ENCODE data around the gene PROSER3.
"Not testable (repeated sequence)": the region's sequence is repeated elsewhere in the genome, so short reads cannot be mapped to it uniquely, and the experiment has no call there.

Gene PROSER3

DNA sequence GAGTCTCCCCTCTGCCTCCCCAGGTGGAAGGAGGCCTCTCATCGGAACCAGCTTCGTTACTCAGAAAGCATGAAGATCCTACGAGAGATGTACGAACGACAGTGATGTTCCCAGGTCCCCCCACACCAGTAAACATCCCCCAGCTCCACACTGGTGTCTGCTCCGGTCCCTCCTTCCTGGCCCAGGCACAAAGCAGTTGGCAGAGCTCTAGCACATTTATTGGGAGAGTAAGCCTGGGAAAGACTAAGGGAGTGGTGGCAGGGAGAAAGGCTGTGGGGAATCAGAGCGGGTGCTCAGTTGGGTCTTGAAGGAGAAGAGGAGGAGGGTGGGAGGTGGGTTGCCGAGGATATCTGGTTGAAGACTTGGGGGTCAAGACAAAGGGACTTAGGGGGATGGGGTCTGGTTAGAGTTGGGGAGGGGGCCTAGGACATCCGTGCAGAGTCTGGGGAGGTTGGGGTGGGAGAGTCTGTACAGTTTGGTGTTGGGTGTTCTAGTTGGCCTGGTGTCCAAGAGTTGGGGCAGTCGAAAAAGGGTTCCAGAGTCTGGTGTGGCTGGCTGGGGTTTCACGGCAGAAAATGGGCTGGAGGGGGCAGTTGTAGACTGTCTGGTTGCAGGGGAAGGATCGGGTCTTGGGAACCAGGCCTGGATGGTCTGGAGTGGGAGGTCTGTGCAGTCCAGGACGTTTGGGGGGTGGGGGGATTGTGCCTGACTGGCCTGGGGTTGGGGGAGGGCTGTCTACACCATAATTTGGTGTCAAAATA is 3.4 kb upstream of the PROSER3 start:
- DNase-seq (ENCODE audit: low read depth) = no peak

DNA sequence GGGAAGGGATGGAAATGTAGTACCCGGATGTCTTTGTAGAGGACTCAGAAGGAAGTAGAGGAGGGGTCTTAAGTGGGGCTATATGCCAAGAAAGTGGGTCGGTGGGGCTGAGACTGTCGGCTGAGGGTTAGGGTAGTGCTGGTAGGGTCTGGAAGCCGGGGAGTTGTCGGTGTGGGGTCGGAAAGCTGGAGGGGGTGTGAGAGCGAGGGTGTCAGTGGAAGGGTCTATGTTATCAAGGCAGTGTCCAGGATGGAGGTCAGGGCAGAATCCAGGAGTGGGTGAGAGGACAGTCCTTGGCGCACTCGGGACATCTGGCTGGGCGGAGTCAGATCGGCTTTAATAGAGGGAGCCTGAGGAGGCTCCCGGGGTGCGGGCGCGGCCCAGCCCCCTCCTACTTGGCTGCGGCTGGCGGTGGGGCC is 2.8 kb upstream of the PROSER3 start:
- no peak for DNase-seq (ENCODE audit: low read depth)

DNA sequence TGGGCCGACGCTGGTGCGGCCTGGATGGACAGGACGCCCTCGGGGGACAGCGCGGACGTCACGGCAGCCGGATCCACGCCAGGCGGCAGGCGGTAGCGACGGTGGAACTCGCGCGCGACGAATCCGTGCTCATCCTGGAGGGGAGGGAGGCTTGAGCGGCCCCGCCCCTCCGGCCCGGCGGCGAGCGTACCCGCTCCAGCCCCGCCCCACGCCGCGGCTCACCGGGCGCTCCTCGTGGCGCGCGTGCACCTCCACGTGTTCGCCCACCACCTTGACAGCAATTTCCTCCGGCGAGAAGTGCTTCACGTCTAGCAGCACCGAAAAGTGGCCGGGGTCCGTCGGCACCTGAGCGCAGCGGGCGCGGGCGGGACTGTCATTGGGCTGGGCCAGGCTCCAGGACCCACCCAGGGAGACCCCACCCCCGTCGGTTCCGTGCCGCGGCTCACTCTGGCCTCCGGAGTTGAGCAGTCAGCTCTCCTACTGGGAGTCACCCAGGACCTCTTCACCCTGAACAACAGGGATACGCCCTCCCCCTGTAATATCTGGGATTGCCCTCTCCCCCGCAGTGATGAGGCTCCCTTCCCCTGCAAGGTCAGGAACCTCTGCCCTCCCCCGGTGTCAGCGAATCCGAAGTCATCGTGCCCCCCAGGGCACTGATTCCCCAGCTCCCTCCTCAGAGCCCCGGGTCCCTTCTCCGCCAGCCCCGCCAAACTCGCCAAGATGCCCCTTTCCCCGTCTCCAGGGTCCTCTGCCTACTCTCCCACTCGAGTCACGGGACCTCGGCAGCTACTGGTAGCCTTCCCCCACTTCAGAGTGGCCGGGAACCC is 2.2 kb upstream of the PROSER3 start:
- peak; percentile 93 for DNase-seq (ENCODE audit: low read depth)

DNA sequence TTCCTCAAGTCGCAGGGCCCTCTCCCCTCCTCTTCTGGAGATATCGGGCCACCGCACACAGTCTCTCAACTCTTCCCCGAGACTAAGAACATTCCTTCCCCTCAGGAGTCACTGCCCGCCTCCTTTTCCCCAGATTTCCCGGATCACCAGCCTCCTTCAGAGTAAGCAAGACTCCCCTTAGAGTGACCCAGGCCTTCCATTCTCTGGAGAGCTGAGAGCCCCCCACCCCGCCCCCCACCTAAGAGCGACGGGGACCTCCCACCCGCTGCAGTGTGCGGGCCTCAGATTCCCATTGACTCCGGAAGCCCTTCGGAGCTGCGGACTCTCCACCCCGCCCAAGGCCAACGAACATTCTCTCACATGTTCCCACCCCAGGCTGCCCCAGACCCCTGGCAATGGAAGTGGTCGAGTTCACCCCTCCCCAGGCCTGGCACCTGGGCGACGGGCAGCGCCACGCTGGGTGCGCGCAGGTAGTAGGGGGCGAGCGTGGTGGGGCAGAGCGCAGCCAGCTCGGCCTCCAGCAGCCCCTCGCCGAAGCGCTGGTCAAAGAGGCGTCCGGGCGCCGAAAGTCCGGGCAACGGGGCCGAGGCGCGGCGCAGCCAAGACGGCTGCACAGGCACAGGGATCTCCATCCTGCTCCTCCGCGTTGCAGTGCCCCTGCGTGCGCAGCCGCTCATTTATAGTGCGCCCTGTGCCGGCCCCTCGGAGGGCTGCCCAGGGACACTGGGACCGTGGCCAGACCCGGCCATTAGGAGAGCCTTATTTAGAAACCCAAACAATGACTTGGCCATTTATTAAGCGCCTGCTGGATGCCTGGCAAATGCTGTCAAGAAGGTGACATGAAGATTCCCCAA is 1.4 kb upstream of the PROSER3 start, which contains the start of gene HSPB6:
TSS of gene HSPB6 (minus strand) at position 653 of the 854 bp plus-strand sequence. CDS start at position 632, 21 bp downstream.
- DNase-seq (ENCODE audit: low read depth) = peak; percentile 79

DNA sequence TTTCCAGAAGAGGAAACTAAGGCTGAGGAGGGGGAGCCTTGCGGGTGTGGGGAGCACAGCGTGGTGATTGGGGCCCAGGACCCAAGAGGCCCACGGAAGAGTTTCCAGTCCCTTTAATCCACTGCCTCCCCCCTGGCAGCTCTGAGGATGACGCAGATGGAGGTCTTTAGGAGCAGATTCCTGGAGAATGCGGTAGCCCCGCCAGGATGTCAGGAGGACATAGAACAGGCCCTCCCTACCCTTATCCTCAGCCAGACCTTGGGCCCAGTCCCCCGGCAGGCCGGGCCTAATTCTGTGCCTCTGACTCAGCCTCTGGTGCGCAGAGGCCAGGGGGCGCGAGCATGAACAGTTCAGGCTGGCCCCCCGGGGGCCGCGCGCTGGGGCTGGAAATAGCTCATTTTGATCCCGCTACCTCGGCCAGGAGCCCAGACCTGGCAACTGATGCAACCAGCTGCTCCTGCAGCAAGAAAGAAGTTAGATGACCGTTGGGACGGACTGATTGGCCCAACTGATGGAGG is 686 bp upstream of the PROSER3 start:
- DNase-seq (ENCODE audit: low read depth) = peak; percentile 92

DNA sequence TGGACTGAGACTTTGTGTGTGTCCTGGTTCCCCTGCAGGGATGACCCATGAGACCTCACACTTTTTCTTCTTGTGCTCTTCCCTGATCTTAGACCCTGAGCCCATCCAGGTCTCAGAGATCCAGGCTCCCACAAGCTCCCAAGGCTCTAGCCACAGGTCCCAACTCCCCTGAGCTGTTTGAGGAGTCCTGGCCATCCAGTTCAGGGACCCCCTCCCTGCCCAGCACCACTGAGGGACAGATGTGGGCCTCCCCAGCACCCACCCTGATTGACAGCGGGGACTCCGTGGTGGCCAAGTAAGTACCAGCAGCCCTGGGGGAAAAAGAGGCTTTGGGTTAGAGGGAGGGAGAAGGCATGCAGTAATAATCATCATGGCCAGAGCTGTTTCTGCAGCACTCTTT is 1.7 kb downstream of the PROSER3 start:
- no peak for DNase-seq (ENCODE audit: low read depth)

DNA sequence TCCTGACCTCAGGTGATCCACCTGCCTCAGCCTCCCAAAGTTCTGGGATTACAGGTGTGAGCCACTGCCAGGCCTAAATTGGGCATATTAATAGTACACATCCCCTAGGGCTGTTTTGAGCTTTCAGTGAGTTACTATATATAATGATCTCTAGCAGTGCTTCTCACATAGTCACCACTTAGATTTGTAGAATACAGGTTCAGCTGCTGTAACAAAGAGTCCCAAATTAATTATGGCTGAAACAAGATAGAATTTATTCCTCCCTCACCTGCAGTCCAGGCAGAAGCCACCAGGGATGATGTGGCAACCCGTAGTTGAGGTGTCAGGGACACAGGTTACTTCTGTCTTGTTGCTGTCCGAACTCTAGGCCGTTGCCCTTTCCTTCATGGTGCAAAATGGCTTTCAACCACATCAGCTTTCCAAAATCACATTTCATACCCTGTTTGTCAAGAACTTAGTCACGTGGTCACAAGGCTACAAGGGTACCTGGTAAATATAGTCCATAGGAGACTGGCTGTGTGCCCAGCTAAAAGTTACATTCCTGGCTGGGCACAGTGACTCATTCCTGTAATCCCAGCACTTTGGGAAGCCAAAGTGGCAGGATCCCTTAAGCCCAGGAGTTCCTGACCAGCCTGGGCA is 2.9 kb downstream of the PROSER3 start:
- DNase-seq (ENCODE audit: low read depth) = peak; percentile 12

DNA sequence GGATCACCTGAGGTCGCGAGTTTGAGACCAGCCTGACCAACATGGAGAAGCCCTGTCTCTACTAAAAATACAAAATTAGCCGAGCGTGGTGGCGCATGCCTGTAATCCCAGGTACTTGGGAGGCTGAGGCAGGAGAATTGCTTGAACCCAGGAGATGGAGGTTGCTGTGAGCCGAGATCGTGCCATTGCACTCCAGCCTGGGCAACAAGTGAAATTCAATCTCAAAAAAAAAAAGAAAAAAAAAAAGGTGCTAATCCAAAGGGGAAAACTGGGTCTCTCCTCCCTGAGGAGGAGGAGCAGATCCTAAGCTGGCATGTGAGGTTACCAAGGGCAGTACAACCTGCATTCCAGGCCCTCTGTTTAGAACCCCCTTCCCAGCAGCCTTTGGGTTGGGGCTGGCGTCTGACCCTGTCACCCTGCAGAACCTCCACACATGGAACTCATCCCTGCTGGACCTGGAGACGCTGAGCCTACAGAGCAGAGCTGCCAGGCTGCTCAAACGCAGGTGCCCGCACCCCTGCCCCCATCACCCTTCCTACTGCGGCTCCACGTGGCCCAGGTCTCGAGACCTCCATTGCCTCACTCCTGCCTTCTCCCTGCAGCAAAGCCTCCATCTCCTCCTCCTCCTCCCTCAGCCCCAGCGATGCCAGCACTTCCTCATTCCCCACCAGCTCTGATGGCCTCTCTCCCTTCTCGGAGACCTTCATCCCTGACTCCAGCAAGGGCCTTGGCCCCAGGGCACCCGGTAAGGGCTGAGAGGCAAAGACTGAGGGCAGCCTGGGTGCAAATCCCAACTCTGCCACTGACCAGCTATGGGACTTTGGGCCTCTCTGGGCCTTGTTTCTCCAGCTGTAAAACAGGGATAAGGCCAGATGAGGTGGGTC is 6.7 kb downstream of the PROSER3 start:
- DNase-seq (ENCODE audit: low read depth) = no peak

DNA sequence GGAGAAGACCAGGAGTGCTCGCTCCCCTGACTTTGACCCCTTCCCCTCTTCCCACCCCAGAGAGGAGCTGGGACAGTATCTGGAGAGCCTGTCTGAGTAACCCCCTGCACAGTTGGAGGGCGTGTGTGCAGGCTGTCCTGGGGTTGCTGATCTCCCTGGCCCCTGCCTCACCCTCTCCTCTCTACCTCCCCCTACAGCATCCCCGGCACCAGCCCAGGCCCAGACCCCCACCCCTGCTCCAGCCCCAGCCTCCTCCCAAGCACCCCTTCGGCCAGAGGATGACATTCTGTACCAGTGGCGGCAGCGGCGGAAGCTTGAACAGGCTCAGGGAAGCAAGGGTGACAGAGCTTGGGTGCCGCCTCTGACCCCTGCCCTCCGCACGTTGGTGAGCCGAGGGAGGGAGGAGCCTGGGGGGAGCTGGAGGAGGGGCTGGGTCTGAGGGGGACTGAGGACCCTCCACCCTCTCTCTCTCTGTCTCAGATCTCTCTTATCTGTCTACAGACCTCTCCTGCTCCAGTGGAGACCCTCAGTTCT is 8.7 kb downstream of the PROSER3 start:
- no peak for DNase-seq (ENCODE audit: low read depth)

DNA sequence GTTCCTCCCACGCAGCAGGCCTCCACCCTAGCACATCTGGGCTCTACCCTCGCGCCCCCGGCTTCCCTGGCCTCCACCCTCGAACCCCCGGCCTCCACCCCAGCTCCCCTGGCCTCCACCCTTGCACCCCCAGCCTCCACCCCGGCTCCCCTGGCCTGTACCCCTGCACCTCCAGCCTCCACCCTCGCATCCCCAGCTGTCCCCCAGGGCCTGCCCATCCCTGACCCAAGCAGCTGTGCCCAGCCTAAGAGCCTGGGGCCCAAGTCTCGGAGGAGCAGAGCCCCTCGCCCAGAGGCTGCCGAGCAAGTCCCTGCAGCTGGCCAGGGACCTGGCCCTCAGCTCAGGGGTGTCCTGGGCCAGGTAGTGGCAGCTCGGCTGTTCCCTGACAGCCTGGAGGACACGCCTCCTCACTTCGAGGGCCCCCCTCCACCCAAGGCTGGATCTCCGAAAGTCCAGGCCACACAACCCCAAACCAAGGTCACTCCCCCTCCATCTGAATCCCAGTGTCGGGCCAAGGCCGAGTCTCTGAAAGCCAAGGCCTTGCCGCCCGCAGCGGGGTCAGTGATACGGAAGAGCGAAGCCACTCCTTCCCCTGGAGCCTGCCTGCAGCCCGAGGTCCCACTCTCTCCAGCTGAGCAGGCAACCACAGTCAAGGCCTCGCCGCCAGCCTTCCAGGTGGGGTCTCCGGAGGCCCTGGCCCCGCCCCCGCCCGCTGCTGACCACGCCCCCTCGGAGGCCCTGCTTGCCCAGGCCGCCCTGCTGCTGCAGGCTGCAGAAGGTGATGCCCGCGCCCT is 9.5 kb downstream of the PROSER3 start:
- no peak for DNase-seq (ENCODE audit: low read depth)

DNA sequence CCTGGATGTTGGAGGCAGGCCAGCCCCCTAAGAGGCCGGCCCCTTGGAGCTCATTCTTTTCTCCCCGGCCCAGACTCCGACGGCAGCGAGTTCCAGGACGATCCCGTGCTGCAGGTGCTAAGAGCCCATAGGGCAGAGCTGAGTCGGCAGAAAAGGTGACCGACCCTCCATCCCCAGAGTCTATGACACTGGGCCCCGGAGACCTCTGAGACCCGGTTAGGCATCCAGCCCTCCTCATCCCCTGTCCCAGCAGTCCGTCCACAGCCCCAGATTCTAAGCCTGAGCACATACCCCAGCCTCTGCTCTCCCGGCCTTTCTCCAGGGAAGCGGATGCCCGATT is 10.1 kb downstream of the PROSER3 start:
- no peak for DNase-seq (ENCODE audit: low read depth)

DNA sequence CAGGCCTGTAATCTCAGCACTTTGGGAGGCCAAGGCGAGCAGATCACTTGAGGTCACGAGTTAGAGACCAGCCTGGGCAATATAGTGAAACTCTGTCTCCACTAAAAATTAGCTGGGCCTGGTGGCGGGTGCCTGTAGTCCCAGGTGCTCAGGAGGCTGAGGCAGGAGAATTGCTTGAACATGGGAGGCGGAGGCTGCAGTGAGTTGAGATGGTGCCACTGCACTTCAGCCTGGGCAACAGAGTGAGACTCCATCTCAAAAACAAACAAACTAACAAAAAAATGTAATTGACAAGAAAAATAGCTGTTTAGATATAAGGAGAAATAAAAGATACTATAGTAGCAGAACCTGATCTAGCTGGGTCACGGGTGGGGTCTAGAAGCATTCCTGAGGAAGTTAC is 14.4 kb downstream of the PROSER3 start:
- DNase-seq (ENCODE audit: low read depth) = not testable (repeated sequence)

DNA sequence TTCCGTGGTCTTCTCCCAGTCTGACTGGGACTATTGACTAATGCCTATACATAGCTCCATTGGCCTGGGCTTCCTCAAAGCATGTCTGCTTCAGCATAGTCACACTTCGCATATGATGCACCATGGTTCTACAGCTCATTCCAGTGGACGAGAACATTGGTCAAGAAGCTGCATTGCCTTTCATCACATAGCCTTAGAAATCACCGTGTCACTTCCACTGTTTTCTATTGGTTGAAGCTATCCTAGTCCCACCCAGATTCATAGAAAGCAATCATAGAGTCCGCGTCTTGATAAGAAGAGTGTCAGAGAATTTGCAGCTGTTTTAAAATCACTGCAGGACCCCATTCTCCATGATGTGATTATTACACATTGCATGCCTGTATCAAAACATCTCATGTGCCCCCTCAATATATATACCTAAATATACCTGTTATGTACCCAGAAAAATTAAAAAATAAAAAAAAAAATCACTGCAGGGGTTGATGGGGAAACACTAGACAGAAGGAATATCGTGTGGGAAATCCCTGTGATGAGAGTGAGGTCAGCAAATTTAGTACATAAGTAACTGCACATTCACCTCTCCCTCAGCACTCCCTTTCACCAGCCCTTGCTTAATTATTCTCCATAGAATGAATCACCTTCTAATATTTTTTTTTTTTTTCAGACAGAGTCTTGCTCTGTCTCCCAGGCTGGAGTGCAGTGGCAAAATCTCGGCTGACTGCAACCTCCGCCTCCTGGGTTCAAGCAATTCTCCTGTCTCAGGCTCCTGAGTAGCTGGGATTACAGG is 15.2 kb downstream of the PROSER3 start:
- no peak for DNase-seq (ENCODE audit: low read depth)

DNA sequence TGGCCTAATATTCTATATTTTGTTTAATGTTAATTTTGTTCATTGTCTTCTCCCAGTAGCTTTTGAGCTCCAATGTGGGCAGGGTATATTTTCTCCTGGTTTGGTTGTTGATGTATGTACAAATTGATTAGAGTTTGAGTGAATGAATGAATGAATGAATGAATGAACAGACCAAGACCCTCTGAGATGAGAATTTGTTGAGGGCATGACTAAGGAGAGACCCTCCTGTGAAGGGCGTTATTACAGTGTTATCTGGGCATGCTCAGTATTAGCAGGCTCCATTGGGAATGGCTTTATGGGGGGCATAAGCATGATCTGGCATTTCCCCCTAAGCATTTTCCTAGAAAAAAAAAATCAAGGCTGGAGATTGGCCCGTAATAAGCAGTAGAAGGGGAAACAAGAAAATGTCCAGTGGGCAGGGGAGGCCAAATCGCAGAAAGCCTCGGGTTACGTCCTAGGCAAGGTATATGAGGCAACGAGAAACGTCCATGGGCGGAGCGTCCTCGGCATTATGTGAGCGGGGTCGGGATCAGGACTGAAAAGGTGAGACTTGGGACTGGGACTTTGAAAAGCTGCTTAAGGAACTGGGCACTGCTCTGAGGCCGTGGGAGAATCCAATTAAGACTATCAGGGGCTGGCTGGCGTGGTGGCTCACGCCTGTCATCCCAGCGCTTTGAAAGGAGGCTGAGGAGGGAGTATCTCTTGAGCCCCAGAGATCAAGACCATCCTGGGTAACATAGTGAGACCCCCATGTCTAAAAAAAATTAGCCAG is 16.5 kb downstream of the PROSER3 start:
- no peak for DNase-seq (ENCODE audit: low read depth)

DNA sequence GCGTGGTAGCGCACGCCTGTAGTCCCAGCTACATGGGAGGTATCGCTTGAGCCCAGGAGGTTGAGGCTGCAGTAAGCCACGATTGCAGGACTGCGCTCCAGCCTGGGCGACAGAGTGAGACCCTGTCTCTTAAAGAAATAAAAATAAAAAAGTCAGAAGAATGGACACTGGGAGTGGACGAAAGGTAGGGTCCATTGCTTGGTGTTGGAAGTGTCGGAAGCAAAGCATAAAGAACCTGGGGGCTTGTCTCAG is 17.0 kb downstream of the PROSER3 start:
- DNase-seq (ENCODE audit: low read depth) = no peak

DNA sequence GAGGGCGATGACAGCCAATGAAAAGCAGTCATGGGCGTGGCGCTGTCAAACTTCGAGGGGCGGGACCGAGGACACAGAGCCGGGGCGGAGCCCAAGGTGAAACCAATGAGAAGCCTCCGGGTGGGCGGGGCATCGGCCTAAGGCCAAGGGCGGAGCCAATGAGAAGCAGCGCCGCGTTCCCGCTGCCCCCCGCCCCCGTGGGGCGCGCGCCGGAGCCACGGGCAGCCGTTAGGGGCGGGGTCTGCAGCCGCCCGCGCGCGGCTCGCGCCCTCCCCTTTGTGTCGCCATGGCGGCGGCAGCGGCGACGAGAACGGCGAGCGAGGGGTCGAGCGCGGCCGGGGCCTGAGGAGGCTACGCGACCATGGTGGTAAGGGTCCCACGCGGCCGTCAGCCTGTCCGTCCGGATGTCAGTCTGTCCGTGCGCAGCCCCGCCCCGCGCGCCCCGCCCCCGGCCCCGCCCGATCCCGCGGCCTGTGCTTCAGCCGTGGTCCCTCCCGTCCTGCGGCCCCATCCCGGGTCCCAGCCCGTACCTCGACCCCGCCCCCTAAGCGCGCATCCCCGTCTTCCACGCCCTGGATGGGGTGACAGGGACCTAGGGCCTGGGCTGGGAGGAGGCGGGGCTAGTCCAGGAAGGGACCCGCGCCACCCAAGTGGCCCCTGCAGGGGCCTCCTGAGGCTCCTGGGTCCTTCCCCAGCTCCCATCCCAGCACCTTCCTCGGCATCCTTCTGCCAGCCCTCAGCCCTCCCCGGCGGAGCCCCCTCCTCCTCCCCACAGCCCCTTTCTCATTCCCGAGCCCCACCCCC is 17.5 kb downstream of the PROSER3 start, which contains the start of gene ARHGAP33:
TSS of gene ARHGAP33 (plus strand) at position 267 of the 804 bp plus-strand sequence. CDS start at position 362, 95 bp downstream.
- peak; percentile 91 for DNase-seq (ENCODE audit: low read depth)

DNA sequence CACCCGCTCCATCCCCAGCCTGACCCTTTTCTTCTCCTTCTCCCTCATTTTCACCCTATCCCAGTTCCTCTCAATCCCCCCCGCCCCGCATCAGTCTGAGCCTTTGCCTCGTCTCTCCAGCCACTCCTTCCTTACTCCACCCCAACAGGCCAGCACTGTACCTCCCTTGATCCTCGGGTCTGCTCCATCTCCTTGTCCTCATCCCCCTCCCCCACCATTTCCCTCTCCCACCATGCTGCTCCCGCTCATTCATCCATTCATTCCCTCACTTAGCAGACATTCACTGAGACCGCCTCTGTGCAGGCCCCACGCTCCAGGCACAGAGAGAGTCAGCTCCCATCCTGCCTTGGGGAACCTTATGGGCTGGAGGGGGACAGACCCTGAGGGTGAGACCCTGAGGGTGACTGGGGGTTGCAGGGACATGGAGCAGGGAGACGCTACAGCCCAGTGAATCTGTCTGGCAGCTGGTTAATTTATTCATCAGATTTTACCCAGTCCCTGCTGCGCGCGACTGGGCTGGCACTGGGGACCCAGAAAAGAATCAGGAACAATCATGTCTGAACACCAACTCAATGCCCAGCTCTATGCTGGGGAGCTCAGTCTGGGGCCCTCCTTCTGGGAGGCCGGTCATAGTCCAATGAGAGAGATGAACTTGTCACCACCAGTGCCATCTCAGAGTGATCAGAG is 18.3 kb downstream of the PROSER3 start:
- DNase-seq (ENCODE audit: low read depth) = no peak

Data from fibroblast of gingiva (primary cell).